ENCODE results near the gene CD44. TPM values are rescaled to one million over a fixed set of nuclear protein-coding genes. Genes with fewer than 3 reads are reported as not detected.

CD44 gene
- total and polyA plus RNA-seq, 10 of the 15 experiments (the other 5 are each of a cell fraction or from before 2014, with no cell fraction given), result 57.1 to 293 (median 120) TPM

GRCh38 chr11:35234460-35235156, 95.6 kb downstream of the CD44 start:
- H3K4me1 ChIP-seq (ENCODE audit: control insufficient read depth, insufficient read depth, low read length), result peaks cover 17% of the 10 kb centered on the region
- H3K4me3 ChIP-seq, result no peak overlapping the region
- ChIA-PET CTCF (interaction anchor here (0.5 to 11.7 kb wide), 10 partner anchors 15 to 342 kb away, joined by 3 to 98 read pairs (median 10); no protein-coding TSS in a partner anchor), SMC1A (ENCODE audit: uncharacterized antibody, unreplicated experiment) (interaction anchor here (0.6 to 6.5 kb wide), 12 partner anchors 8 to 309 kb away, joined by 3 to 64 read pairs (median 6); no protein-coding TSS in a partner anchor), RAD21 (ENCODE audit: unreplicated experiment) (interaction anchor here (1.3 to 7.4 kb wide), 6 partner anchors 23 to 308 kb away, joined by 3 to 79 read pairs (median 14); no protein-coding TSS in a partner anchor), POLR2A (no interaction called here)
- H3K9me3 ChIP-seq (replicated peaks; ENCODE audit: control insufficient read depth, insufficient read depth, low read length), result no peaks in the 10 kb centered on the region; the same call in 2 of the 3 replicates
- no peak for TF ChIP-seq SMAD1 (IDR thresholded peaks at IDR 0.05; ENCODE audit: low read depth, partially characterized antibody)
- TF ChIP-seq HCFC1 (IDR thresholded peaks at IDR 0.05; ENCODE audit: low read length), result no peak
- no peak for TF ChIP-seq GABPA (IDR thresholded peaks at IDR 0.05; ENCODE audit: low read depth)
- no peak for TF ChIP-seq ZNF384 (IDR thresholded peaks at IDR 0.05; ENCODE audit: borderline replicate concordance, low read depth, low read length)
- TF ChIP-seq HDAC6 (IDR thresholded peaks at IDR 0.05; ENCODE audit: unreplicated experiment), result no peak
- no peak for TF ChIP-seq MYB (IDR thresholded peaks at IDR 0.05; ENCODE audit: borderline replicate concordance, low read depth, low read length)
- TF ChIP-seq SIX5 (IDR thresholded peaks at IDR 0.05; ENCODE audit: low read depth, low read length, severe bottlenecking), result no peak
- TF ChIP-seq BMI1 (IDR thresholded peaks at IDR 0.05; ENCODE audit: borderline replicate concordance), result no peak
- TF ChIP-seq PBX3 (IDR thresholded peaks at IDR 0.05; ENCODE audit: insufficient replicate concordance, low read depth, low read length), result no peak
- TF ChIP-seq RAD51 (IDR thresholded peaks at IDR 0.05), result no peak
- TF ChIP-seq ASH2L (IDR thresholded peaks at IDR 0.05; ENCODE audit: borderline replicate concordance, low read depth), result no peak
- no peak for TF ChIP-seq TCF3 (IDR thresholded peaks at IDR 0.05; ENCODE audit: borderline replicate concordance, insufficient read depth, low read depth, low read length)
- no peak for TF ChIP-seq SMC3 (IDR thresholded peaks at IDR 0.05; ENCODE audit: borderline replicate concordance, low read length)
- TF ChIP-seq TCF12 (IDR thresholded peaks at IDR 0.05; ENCODE audit: low read depth, low read length), result no peak
- no peak for TF ChIP-seq MAX (IDR thresholded peaks at IDR 0.05; ENCODE audit: low read depth, low read length)
- TF ChIP-seq ZBTB4 (CRISPR knock-in tag; IDR thresholded peaks at IDR 0.05), result no peak
- intact Hi-C loops (cut with micrococcal nuclease; ENCODE audit: unreplicated experiment) (loop anchor here (5.0 kb wide), 1 partner anchor 87 kb away; no protein-coding TSS in a partner anchor), in situ Hi-C loops (cut with MboI) (loop anchor here (5.0 kb wide), 2 partner anchors 237 to 312 kb away; no protein-coding TSS in a partner anchor)
- ATAC-seq, result no peak
- H4K20me1 ChIP-seq (ENCODE audit: control insufficient read depth, insufficient read depth), result no peaks in the 10 kb centered on the region
- no peaks in the 10 kb centered on the region for H3K27me3 ChIP-seq (replicated peaks in 1 of 2; ENCODE audit: control insufficient read depth in 2 of 2, insufficient read depth in 2 of 2, low read length in 1 of 2)
- WGBS (ENCODE audit: insufficient coverage, insufficient replicate concordance, low lambda C conversion rate, missing lambda C conversion rate), result 96% methylated on average over 3 of the region's 3 CpGs
- BruUV-seq (replicated peaks), result no TSS peak
- FAIRE-seq, result no peak
- no peaks in the 10 kb centered on the region for H3K36me3 ChIP-seq (ENCODE audit: control insufficient read depth in 2 of 2, insufficient read depth in 2 of 2, low read length in 1 of 2)
- no peak overlapping the region for H3K4me2 ChIP-seq (ENCODE audit: control insufficient read depth, insufficient read depth)
- no peaks in the 10 kb centered on the region for H3K79me2 ChIP-seq (ENCODE audit: control insufficient read depth, insufficient read depth, low read length)
- no peak overlapping the region for H2AFZ ChIP-seq (ENCODE audit: control insufficient read depth, low read depth, low read length)
- no peak overlapping the region for H3K9ac ChIP-seq (ENCODE audit: control insufficient read depth, insufficient read depth, low read length)
- DNase-seq (ENCODE audit: low read depth, low spot score), result no peak
- no peak overlapping the region for H3K27ac ChIP-seq (ENCODE audit: control insufficient read depth, insufficient read depth)

All from GM12878 (cell line).